ENCODE results near the gene DNAH2.
"Not testable (repeated sequence)": the region's sequence is repeated elsewhere in the genome, so short reads cannot be mapped to it uniquely, and the experiment has no call there.

Gene DNAH2

GRCh38 chr17:7854078-7854777 is 136.7 kb downstream of the DNAH2 start:
- DNase-seq (ENCODE audit: low read depth), result no peak
- no peak overlapping the region for H3K4me3 ChIP-seq (ENCODE audit: low read depth, low read length)

- H3K4me3 ChIP-seq (ENCODE audit: low read depth, low read length), result peak within 1 kb of the TSS; percentile 75
- no peak for DNase-seq (ENCODE audit: low read depth)
These were observed 137.5 kb downstream of the DNAH2 start, which contains the start of gene TMEM88 for GRCh38 chr17:7854851-7855659. TSS of gene TMEM88 (plus strand) at chr17:7855066. CDS start at chr17:7855075, 9 bp downstream.

GRCh38 chr17:7855660-7856010 is 138.1 kb downstream of the DNAH2 start:
- H3K4me3 ChIP-seq (ENCODE audit: low read depth, low read length), result peak overlapping the region; percentile 75
- no peak for DNase-seq (ENCODE audit: low read depth)

- no peak for DNase-seq (ENCODE audit: low read depth)
- peak overlapping the region; percentile 75 for H3K4me3 ChIP-seq (ENCODE audit: low read depth, low read length)
These were observed 138.7 kb downstream of the DNAH2 start for GRCh38 chr17:7856011-7856810.

GRCh38 chr17:7856811-7857712 is 139.5 kb downstream of the DNAH2 start, which contains the start of gene NAA38:
TSS of gene NAA38 (minus strand) at chr17:7857559. CDS start at chr17:7857463, 96 bp downstream.
- peak; percentile 99 for DNase-seq (ENCODE audit: low read depth)
- peak within 1 kb of the TSS; percentile 75 for H3K4me3 ChIP-seq (ENCODE audit: low read depth, low read length)

GRCh38 chr17:7857713-7858521 is 140.4 kb downstream of the DNAH2 start, which contains the start of gene CYB5D1:
TSS of gene CYB5D1 (plus strand) at chr17:7858003. CDS start at chr17:7858135, 132 bp downstream.
- peak; percentile 82 for DNase-seq (ENCODE audit: low read depth)
- peak within 1 kb of the TSS; percentile 75 for H3K4me3 ChIP-seq (ENCODE audit: low read depth, low read length)

GRCh38 chr17:7858522-7858810 is 140.9 kb downstream of the DNAH2 start:
- DNase-seq (ENCODE audit: low read depth), result no peak
- H3K4me3 ChIP-seq (ENCODE audit: low read depth, low read length), result peak overlapping the region; percentile 75

GRCh38 chr17:7859028-7859427 is 141.5 kb downstream of the DNAH2 start:
- DNase-seq (ENCODE audit: low read depth), result no peak
- H3K4me3 ChIP-seq (ENCODE audit: low read depth, low read length), result peak overlapping the region; percentile 75

GRCh38 chr17:7862692-7863437 is 145.3 kb downstream of the DNAH2 start:
- no peak for DNase-seq (ENCODE audit: low read depth)
- H3K4me3 ChIP-seq (ENCODE audit: low read depth, low read length), result no peak overlapping the region

GRCh38 chr17:7864384-7864783 is 146.8 kb downstream of the DNAH2 start:
- DNase-seq (ENCODE audit: low read depth), result not testable (repeated sequence)

GRCh38 chr17:7864995-7865650 is 147.6 kb downstream of the DNAH2 start:
- no peak overlapping the region for H3K4me3 ChIP-seq (ENCODE audit: low read depth, low read length)
- no peak for DNase-seq (ENCODE audit: low read depth)

More at GRCh38 chr17:7864384-7864783, 146.8 kb downstream of the DNAH2 start:
- H3K4me3 ChIP-seq (ENCODE audit: low read depth, low read length), result not testable (repeated sequence)

- no peak for DNase-seq (ENCODE audit: low read depth)
- H3K4me3 ChIP-seq (ENCODE audit: low read depth, low read length), result no peak overlapping the region
These were observed 150.4 kb downstream of the DNAH2 start for GRCh38 chr17:7867881-7868329.

GRCh38 chr17:7873051-7873450 is 155.5 kb downstream of the DNAH2 start:
- no peak for DNase-seq (ENCODE audit: low read depth)
- no peak overlapping the region for H3K4me3 ChIP-seq (ENCODE audit: low read depth, low read length)

- DNase-seq (ENCODE audit: low read depth), result no peak
- no peak overlapping the region for H3K4me3 ChIP-seq (ENCODE audit: low read depth, low read length)
These were observed 158.3 kb downstream of the DNAH2 start for GRCh38 chr17:7875804-7876370.

- no peak for DNase-seq (ENCODE audit: low read depth)
- H3K4me3 ChIP-seq (ENCODE audit: low read depth, low read length), result no peak overlapping the region
These were observed 160.7 kb downstream of the DNAH2 start for GRCh38 chr17:7878234-7878633.

- no peak overlapping the region for H3K4me3 ChIP-seq (ENCODE audit: low read depth, low read length)
- DNase-seq (ENCODE audit: low read depth), result no peak
These were observed 162.7 kb downstream of the DNAH2 start for GRCh38 chr17:7880076-7880868.

All from skeletal muscle cell (primary cell).